NCI-H510A treated with DMSO at 0.1 percent for 48 hours (cell line): Measurements from ENCODE around the gene KNSTRN.

Experiments used
- DNase-seq: peaks from one replicate; lab custom pipeline; 2025; lab: John Stamatoyannopoulos, UW

Gene KNSTRN

DNA sequence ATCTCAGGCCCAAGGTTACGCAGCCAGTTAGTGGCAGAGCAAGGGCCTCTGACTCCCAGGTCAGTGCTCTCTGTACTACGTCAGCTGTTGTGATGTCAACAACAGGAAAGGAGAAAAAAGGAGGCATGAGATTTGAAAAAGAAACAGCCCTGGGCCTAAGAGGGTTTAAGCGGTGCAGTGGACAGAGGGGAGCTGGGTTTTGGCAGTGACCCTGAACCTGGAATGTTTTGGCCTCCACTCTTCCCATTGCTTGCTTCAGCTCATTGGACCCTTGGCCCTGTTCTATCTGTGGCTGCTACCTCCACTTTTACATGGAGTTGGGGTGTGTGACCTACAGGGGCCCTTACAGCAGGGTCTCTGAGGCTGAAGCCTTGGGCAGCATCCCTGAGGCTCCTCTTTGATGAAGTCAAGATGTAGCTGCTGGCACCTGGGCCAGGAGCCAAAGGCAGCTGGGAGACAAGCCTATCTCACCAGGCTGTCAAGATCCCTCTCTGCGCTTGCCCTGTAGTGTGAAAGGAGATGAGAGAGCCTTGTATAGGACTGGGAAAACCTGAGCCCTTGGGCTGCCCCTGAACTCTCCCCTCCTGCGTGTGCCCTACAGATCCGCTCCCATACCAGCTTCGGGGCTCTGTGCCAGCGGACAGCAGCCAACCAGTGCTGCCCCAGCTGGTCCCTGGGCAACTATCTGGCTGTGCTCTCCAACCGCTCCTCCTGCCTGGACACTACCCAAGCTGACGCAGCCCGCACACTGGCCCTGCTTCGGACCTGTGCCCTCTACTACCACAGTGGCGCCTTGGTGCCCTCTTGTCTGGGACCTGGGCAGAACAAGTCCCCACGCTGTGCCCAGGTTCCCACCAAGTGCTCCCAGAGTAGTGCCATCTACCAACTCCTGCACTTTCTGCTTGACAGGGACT, 15.8 kb upstream of the KNSTRN start:
- DNase-seq: no peak

DNA sequence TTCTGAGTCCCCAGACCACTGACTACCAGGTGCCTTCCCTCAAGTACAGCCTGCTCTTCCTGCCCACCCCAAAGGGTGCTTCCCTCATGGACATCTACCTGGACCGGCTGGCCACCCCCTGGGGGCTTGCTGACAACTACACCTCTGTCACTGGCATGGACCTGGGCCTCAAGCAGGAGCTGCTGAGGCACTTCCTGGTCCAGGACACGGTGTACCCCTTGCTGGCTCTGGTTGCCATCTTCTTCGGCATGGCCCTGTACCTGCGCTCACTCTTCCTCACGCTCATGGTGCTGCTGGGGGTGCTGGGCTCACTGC, 15.2 kb upstream of the KNSTRN start:
- no peak for DNase-seq

- DNase-seq: no peak
These were observed 14.6 kb upstream of the KNSTRN start for GRCh38 chr15:40367686-40368611.

DNA sequence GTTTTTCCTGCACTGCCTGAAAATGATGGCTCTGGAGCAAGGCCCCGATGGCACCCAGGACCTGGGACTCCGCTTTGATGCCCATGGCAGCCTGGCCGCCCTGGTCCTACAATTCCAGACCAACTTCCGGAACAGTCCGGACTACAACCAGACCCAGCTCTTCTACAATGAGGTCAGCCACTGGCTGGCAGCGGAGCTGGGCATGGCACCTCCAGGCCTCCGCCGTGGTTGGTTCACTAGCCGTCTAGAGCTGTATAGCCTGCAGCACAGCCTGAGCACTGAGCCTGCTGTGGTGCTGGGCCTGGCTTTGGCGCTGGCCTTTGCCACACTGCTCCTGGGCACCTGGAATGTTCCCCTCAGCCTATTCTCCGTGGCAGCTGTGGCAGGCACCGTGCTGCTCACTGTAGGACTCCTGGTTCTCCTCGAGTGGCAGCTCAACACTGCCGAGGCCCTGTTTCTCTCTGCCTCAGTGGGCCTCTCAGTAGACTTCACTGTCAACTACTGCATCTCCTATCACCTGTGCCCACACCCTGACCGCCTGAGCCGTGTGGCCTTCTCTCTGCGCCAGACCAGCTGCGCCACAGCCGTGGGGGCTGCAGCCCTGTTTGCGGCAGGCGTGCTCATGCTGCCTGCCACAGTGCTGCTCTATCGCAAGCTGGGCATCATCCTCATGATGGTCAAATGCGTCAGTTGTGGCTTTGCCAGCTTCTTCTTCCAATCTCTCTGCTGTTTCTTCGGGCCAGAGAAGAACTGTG, 13.6 kb upstream of the KNSTRN start:
- DNase-seq: no peak

GRCh38 chr15:40369474-40369869, 13.0 kb upstream of the KNSTRN start:
- no peak for DNase-seq

- DNase-seq: no peak
These were observed 12.6 kb upstream of the KNSTRN start for GRCh38 chr15:40369971-40370370.

DNA sequence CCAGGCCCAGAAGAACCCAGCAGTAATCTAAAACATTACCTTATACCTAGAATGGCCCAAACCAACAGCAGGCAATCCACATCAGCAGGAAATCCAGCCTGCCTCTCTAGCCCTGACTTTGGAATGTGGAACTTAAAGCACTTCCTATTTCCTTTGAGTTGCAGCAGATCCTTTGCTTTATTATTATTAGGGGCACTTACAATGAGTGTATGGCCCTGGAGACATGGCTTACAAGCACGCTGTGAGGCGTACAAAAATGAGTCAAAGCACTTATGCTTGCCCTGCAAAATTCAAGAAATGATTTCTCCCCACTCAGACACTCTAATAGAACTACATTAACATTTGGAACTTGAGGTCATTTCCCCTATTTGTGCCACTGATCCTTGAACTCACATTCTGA, 9.5 kb upstream of the KNSTRN start:
- no peak for DNase-seq

- no peak for DNase-seq
These were observed 4.9 kb upstream of the KNSTRN start for GRCh38 chr15:40377606-40378005.

GRCh38 chr15:40379374-40379773, 3.1 kb upstream of the KNSTRN start:
- DNase-seq: no peak

DNA sequence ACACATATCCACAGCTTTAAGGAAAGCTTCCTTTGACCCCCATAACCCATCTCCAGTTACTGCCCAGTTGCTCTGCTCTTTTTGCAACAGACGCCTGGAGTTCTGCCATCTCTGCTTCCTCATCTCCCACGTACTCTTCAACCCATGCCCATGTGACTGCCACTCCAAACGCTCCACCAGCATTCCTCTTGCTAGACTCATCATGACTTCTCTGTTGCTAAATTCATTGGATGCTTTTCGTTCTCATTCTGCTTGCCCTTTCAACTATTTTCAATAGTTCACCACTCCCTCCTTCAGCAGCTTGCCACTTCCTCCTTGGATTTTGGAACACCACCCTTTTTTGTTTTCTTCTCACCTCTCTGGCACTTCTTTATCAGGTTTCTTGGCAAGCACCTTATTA, 2.7 kb upstream of the KNSTRN start:
- no peak for DNase-seq

GRCh38 chr15:40380636-40381035, 1.9 kb upstream of the KNSTRN start:
- no peak for DNase-seq

- no peak for DNase-seq
These were observed 547 bp upstream of the KNSTRN start for GRCh38 chr15:40381818-40382529.

- DNase-seq: no peak
These were observed 4.0 kb downstream of the KNSTRN start for GRCh38 chr15:40386480-40386879.

GRCh38 chr15:40388941-40389823, 6.7 kb downstream of the KNSTRN start:
- DNase-seq: no peak

- no peak for DNase-seq
These were observed 7.5 kb downstream of the KNSTRN start for GRCh38 chr15:40389824-40390595.

GRCh38 chr15:40392986-40393948, 10.7 kb downstream of the KNSTRN start:
- no peak for DNase-seq

DNA sequence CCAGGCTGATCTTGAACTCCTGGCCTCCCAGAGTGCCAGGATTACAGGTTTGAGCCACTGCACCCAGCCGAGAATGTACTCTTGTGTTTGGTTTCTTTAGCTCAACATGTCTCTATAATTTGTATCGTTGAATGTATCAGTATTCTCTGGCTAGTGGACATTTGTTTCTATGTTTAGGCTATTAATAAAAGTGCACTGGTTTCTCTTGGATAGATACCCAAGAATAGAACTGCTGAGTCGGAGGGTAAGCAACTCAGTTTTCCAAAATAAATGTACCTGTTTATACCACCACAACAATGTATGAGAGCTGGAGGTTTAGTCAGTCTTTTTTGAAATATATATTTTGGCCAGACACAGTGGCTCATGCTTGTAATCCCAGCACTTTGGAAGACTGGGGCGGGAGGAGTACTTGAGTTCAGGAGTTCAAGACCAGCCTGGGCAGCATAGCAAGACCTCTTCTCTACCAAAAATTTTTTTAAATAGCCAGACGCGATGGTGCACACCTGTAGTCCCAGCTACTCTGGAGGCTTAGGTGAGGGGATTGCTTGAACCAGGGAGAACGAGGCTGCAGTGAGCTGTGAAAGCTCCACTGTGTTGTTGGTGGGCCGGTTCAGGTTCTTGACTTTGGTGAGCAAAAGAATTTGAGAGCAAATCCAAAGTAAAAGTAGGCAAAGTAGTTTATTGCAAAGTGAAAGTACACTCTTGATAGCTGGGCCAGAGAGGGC, 15.3 kb downstream of the KNSTRN start:
- DNase-seq: no peak

DNA sequence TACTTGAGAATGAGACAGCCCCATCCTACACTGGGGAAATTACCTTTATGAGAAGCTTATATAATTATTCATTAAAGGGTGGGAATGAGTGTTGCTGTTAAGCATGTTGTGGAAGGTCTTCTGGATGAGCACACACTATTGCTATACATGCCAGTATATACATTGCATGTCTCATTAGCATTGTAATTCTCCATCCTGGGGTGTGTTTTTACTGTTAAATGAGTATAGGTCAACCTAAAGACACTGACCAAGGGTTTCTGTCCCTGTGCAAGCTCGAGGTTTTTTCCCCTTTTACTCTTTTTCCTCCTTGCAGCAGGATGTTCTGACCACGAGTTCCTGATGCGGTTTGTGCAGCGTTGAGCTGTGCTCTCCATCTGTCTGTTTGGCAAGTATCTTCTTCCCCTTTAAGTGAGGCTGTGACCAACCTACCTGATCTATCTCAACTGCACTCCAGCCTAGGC, 15.9 kb downstream of the KNSTRN start:
- no peak for DNase-seq
